ENCODE data around the gene DAG1. TPM values are rescaled to one million over a fixed set of nuclear protein-coding genes. Genes with fewer than 3 reads are reported as not detected.

The DAG1 gene
- total and polyA plus RNA-seq, 2 experiments from 2014 or later: 104 to 185 TPM

- TF ChIP-seq, protein P1, sequence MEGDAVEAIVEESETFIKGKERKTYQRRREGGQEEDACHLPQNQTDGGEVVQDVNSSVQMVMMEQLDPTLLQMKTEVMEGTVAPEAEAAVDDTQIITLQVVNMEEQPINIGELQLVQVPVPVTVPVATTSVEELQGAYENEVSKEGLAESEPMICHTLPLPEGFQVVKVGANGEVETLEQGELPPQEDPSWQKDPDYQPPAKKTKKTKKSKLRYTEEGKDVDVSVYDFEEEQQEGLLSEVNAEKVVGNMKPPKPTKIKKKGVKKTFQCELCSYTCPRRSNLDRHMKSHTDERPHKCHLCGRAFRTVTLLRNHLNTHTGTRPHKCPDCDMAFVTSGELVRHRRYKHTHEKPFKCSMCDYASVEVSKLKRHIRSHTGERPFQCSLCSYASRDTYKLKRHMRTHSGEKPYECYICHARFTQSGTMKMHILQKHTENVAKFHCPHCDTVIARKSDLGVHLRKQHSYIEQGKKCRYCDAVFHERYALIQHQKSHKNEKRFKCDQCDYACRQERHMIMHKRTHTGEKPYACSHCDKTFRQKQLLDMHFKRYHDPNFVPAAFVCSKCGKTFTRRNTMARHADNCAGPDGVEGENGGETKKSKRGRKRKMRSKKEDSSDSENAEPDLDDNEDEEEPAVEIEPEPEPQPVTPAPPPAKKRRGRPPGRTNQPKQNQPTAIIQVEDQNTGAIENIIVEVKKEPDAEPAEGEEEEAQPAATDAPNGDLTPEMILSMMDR (IDR thresholded peaks at IDR 0.05; ENCODE audit: low read depth, low read length): no peak
- no peaks in the 10 kb centered on the region for H3K9me3 ChIP-seq (ENCODE audit: low read depth)
- peaks cover 11% of the 10 kb centered on the region for H3K4me1 ChIP-seq (ENCODE audit: low read depth)
- peaks cover 11% of the 10 kb centered on the region for H3K27me3 ChIP-seq
- no peak for DNase-seq (ENCODE audit: low read depth in 1 of 2, low spot score in 1 of 2)
- H3K4me3 ChIP-seq: no peak overlapping the region
- H3K36me3 ChIP-seq: no peaks in the 10 kb centered on the region
- no peak overlapping the region for H3K27ac ChIP-seq
These were observed 86.6 kb downstream of the DAG1 start for GRCh38 chr3:49556500-49557275.

- no peaks in the 10 kb centered on the region for H3K9me3 ChIP-seq (ENCODE audit: low read depth)
- TF ChIP-seq, protein P1 (IDR thresholded peaks at IDR 0.05; ENCODE audit: low read depth, low read length): no peak
- DNase-seq (ENCODE audit: low read depth in 1 of 2, low spot score in 1 of 2): no peak
- H3K4me1 ChIP-seq (ENCODE audit: low read depth): no peaks in the 10 kb centered on the region
- H3K27ac ChIP-seq: no peak overlapping the region
- H3K27me3 ChIP-seq: no peaks in the 10 kb centered on the region
- H3K4me3 ChIP-seq: no peak overlapping the region
- H3K36me3 ChIP-seq: no peaks in the 10 kb centered on the region
These were observed 93.0 kb downstream of the DAG1 start for GRCh38 chr3:49563040-49563578.

GRCh38 chr3:49563766-49564165 lies 93.7 kb downstream of the DAG1 start:
- no peak for DNase-seq (ENCODE audit: low read depth in 1 of 2, low spot score in 1 of 2)
- Histone ChIP-seq H3K9me3 (ENCODE audit: low read depth) (no peaks in the 10 kb centered on the region), H3K27me3 (no peaks in the 10 kb centered on the region), H3K4me3 (no peak overlapping the region), H3K27ac (no peak overlapping the region), H3K36me3 (no peaks in the 10 kb centered on the region), H3K4me1 (ENCODE audit: low read depth) (no peaks in the 10 kb centered on the region)
- TF ChIP-seq, protein P1 (IDR thresholded peaks at IDR 0.05; ENCODE audit: low read depth, low read length): no peak

- Histone ChIP-seq H3K9me3 (ENCODE audit: low read depth) (no peaks in the 10 kb centered on the region), H3K36me3 (no peaks in the 10 kb centered on the region), H3K4me3 (no peak overlapping the region), H3K4me1 (ENCODE audit: low read depth) (no peaks in the 10 kb centered on the region), H3K27ac (no peak overlapping the region), H3K27me3 (no peaks in the 10 kb centered on the region)
- TF ChIP-seq, protein P1 (IDR thresholded peaks at IDR 0.05; ENCODE audit: low read depth, low read length): peak; percentile 34
- no peak for DNase-seq (ENCODE audit: low read depth in 1 of 2, low spot score in 1 of 2)
These were observed 96.2 kb downstream of the DAG1 start for GRCh38 chr3:49566312-49566711.

DNA sequence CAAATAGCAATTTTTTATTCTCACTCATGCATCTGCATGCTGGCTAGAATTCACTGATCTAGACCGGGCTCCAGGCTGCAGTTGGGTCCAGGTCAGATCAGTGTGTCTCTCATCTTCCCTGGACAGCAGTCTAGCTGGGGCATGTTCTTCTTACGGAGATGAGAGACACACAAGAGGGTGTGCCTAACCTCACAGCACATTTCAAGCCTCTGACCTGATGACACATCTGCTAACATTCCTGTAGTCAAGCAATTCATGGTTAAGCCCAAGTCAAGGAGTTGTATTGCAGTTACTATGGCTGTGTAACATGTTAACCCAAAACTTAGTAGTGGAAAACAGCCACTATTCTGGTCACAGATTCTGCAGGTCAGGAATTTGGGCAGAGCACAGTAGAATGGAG lies 97.3 kb downstream of the DAG1 start:
- Histone ChIP-seq H3K27me3 (no peaks in the 10 kb centered on the region), H3K9me3 (ENCODE audit: low read depth) (no peaks in the 10 kb centered on the region), H3K4me3 (no peak overlapping the region), H3K4me1 (ENCODE audit: low read depth) (no peaks in the 10 kb centered on the region), H3K36me3 (no peaks in the 10 kb centered on the region), H3K27ac (no peak overlapping the region)
- no peak for DNase-seq (ENCODE audit: low read depth in 1 of 2, low spot score in 1 of 2)
- TF ChIP-seq, protein P1 (IDR thresholded peaks at IDR 0.05; ENCODE audit: low read depth, low read length): no peak

Data from cardiac muscle cell (in vitro differentiated cells and primary cell).